ENCODE data around the gene TRHDE. TPM values are rescaled to one million over a fixed set of nuclear protein-coding genes. Genes with fewer than 3 reads are reported as not detected.

The TRHDE gene
- total and polyA plus RNA-seq, 2 donors (not counting 3 experiments of a cell fraction or from before 2014, with no cell fraction given): not detected

GRCh38 chr12:72471806-72472205 is 199.6 kb downstream of the TRHDE start:
- FAIRE-seq (no peak), DNase-seq (ENCODE audit: low read depth, low spot score) (no peak)
- H3K4me2 ChIP-seq (ENCODE audit: insufficient read depth, low read length): no peak overlapping the region
- intact Hi-C loops (cut with micrococcal nuclease): no loop called here
- H3K9me3 ChIP-seq (replicated peaks; ENCODE audit: control insufficient read depth, insufficient read depth, low read length): peaks cover 1% of the 10 kb centered on the region
- H3K36me3 ChIP-seq (ENCODE audit: control insufficient read depth in 2 of 2, extremely low read depth in 1 of 2, insufficient read depth in 2 of 2, low read length in 2 of 2): no peaks in the 10 kb centered on the region
- H3K79me2 ChIP-seq (ENCODE audit: control insufficient read depth, insufficient read depth, low read length): no peaks in the 10 kb centered on the region
- H2AFZ ChIP-seq (ENCODE audit: low read depth, low read length): no peak overlapping the region
- no TSS peak for BruUV-seq (replicated peaks)
- no peaks in the 10 kb centered on the region for H3K27me3 ChIP-seq (ENCODE audit: control insufficient read depth in 2 of 2, insufficient read depth in 2 of 2, low read length in 2 of 2)
- no peak overlapping the region for H3K27ac ChIP-seq (ENCODE audit: insufficient read depth, low read depth, low read length)
- TF ChIP-seq MYC (IDR thresholded peaks at IDR 0.05; ENCODE audit: low read depth, low read length): no peak
- no peak for TF ChIP-seq MAX (IDR thresholded peaks at IDR 0.05; ENCODE audit: insufficient read depth, insufficient read length)
- TF ChIP-seq EZH2 (IDR thresholded peaks at IDR 0.05; ENCODE audit: borderline replicate concordance, low read depth, low read length, severe bottlenecking): no peak
- no peak for TF ChIP-seq POLR2A (IDR thresholded peaks at IDR 0.05; ENCODE audit: low read depth, low read length)
- no peak for TF ChIP-seq GATA2 (IDR thresholded peaks at IDR 0.05; ENCODE audit: insufficient read depth, insufficient read length, low read depth, low read length)
- TF ChIP-seq CTCF (IDR thresholded peaks at IDR 0.05; ENCODE audit: extremely low read depth in 1 of 2, insufficient read depth in 1 of 2, low read depth in 1 of 2, low read length in 2 of 2): no peak
- TF ChIP-seq POLR2AphosphoS5 (IDR thresholded peaks at IDR 0.05; ENCODE audit: insufficient read depth, low read depth, low read length): no peak
- H3K9me1 ChIP-seq (replicated peaks; ENCODE audit: control insufficient read depth, extremely low read depth, insufficient read depth, low read length): no peaks in the 10 kb centered on the region
- no peaks in the 10 kb centered on the region for H3K4me1 ChIP-seq (ENCODE audit: control insufficient read depth, extremely low read depth, insufficient read depth, low read length)
- H3K9ac ChIP-seq (replicated peaks; ENCODE audit: extremely low read depth, insufficient read depth, low read length): no peak overlapping the region
- H4K20me1 ChIP-seq (replicated peaks; ENCODE audit: control insufficient read depth, extremely low read depth, insufficient read depth, low read length): no peaks in the 10 kb centered on the region
- ChIA-PET POLR2A (no interaction called here), CTCF (no interaction called here)
- H3K4me3 ChIP-seq (replicated peaks in 1 of 3; ENCODE audit: insufficient read depth in 1 of 3, low read depth in 1 of 3, low read length in 3 of 3): no peak overlapping the region
- dilution Hi-C loops (cut with MboI; ENCODE audit: extremely low pct_ligation_motif_present, low sequenced_read_pairs): no loop called here
